ENCODE results near the gene NTHL1.

GRCh38 chr16:2060346-2060745 lies 12.7 kb upstream of the NTHL1 start:
- no peak for TF ChIP-seq CTCF (conservative IDR thresholded peaks at IDR 0.05; ENCODE audit: low read depth in 2 of 2)
- TF ChIP-seq POLR2AphosphoS5 (IDR thresholded peaks at IDR 0.05; ENCODE audit: low read depth) = no peak
- TF ChIP-seq EZH2phosphoT487 (IDR thresholded peaks at IDR 0.05; ENCODE audit: unreplicated experiment) = no peak
- TF ChIP-seq ZNF114 (CRISPR knock-in tag; IDR thresholded peaks at IDR 0.05) = no peak
- TF ChIP-seq EZH2 (IDR thresholded peaks at IDR 0.05; ENCODE audit: low read depth, unreplicated experiment) = no peak
- no peak for TF ChIP-seq CREB1 (CRISPR knock-in tag; IDR thresholded peaks at IDR 0.05; ENCODE audit: low read depth)
- TF ChIP-seq ZNF462 (CRISPR knock-in tag; IDR thresholded peaks at IDR 0.05) = no peak
- no peak for TF ChIP-seq JUNB (IDR thresholded peaks at IDR 0.05; ENCODE audit: unreplicated experiment)
- no peak for TF ChIP-seq ZNF331 (CRISPR knock-in tag; IDR thresholded peaks at IDR 0.05; ENCODE audit: low read depth)
- TF ChIP-seq STAT1 (IDR thresholded peaks at IDR 0.05; ENCODE audit: unreplicated experiment) = no peak
- no peak for TF ChIP-seq REST (IDR thresholded peaks at IDR 0.05; ENCODE audit: unreplicated experiment)
- TF ChIP-seq ETS1 (IDR thresholded peaks at IDR 0.05) = no peak

Measured in GM23338 (cell line).